ENCODE results near the gene SELENOT. TPM values are rescaled to one million over a fixed set of nuclear protein-coding genes. Genes with fewer than 3 reads are reported as not detected.

Gene SELENOT
- polyA plus RNA-seq, 1 of the 3 experiments (the other 2 are of a cell fraction): 143 TPM

DNA sequence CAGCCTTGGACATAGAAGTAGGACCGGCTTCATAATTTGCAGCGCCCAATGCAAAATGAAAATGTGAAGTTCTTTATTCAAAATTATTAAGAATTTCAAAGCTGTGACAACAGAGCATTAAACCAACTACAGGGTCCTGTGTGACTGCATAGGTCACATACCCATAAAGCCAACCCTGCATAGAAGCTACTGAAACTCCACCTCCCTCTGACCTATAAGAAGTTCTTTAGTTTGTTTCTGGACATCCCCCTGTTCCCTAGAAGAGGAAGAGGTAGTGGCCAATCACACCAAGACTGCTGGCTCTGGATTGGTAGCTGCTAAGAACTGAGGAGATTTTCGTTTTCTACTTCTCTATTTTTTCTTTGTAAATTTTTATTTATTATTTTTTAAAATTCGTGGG is 9.0 kb upstream of the SELENOT start:
- Histone ChIP-seq H3K79me2 (ENCODE audit: insufficient read depth) (peaks cover 36% of the 10 kb centered on the region), H3K4me2 (no peak overlapping the region), H3K36me3 (replicated peaks in 1 of 2; ENCODE audit: control insufficient read depth in 1 of 2, insufficient read depth in 2 of 2, low read length in 1 of 2) (peaks cover 0 to 3% of the 10 kb centered on the region in 2 experiments), H4K20me1 (ENCODE audit: insufficient read depth) (no peaks in the 10 kb centered on the region), H3K9ac (no peak overlapping the region), H3K27ac (ENCODE audit: low read depth in 2 of 2, low read length in 1 of 2) (no peak overlapping the region), H3K27me3 (ENCODE audit: insufficient read depth) (no peaks in the 10 kb centered on the region), H3K4me1 (ENCODE audit: control insufficient read depth in 1 of 2, insufficient read depth in 2 of 2, low read depth in 1 of 2, low read length in 1 of 2) (peaks cover 0 to 7% of the 10 kb centered on the region in 2 experiments; a peak in 2 of 4 replicates), H3K9me2 (no peaks in the 10 kb centered on the region), H2AFZ (ENCODE audit: low read depth) (no peak overlapping the region), H3K9me3 (no peaks in the 10 kb centered on the region), H3F3A (replicated peaks; ENCODE audit: insufficient read depth) (peaks cover 7% of the 10 kb centered on the region), H3K4me3 (ENCODE audit: low read depth in 2 of 2, low read length in 1 of 2) (no peak overlapping the region)
- TF ChIP-seq GABPA (IDR thresholded peaks at IDR 0.05; ENCODE audit: low read depth) (no peak), RAD21 (IDR thresholded peaks at IDR 0.05; ENCODE audit: low read length) (no peak), POLR2AphosphoS5 (IDR thresholded peaks at IDR 0.05; ENCODE audit: low read depth, low read length) (no peak), FOXJ3 (CRISPR knock-in tag; IDR thresholded peaks at IDR 0.05) (no peak), NFIC (IDR thresholded peaks at IDR 0.05; ENCODE audit: borderline replicate concordance) (no peak), SMC3 (IDR thresholded peaks at IDR 0.05; ENCODE audit: low read depth, low read length) (no peak), TAF1 (IDR thresholded peaks at IDR 0.05; ENCODE audit: borderline replicate concordance, low read depth, low read length) (no peak), ELF1 (IDR thresholded peaks at IDR 0.05) (no peak)
- TF ChIP-seq, protein P1, sequence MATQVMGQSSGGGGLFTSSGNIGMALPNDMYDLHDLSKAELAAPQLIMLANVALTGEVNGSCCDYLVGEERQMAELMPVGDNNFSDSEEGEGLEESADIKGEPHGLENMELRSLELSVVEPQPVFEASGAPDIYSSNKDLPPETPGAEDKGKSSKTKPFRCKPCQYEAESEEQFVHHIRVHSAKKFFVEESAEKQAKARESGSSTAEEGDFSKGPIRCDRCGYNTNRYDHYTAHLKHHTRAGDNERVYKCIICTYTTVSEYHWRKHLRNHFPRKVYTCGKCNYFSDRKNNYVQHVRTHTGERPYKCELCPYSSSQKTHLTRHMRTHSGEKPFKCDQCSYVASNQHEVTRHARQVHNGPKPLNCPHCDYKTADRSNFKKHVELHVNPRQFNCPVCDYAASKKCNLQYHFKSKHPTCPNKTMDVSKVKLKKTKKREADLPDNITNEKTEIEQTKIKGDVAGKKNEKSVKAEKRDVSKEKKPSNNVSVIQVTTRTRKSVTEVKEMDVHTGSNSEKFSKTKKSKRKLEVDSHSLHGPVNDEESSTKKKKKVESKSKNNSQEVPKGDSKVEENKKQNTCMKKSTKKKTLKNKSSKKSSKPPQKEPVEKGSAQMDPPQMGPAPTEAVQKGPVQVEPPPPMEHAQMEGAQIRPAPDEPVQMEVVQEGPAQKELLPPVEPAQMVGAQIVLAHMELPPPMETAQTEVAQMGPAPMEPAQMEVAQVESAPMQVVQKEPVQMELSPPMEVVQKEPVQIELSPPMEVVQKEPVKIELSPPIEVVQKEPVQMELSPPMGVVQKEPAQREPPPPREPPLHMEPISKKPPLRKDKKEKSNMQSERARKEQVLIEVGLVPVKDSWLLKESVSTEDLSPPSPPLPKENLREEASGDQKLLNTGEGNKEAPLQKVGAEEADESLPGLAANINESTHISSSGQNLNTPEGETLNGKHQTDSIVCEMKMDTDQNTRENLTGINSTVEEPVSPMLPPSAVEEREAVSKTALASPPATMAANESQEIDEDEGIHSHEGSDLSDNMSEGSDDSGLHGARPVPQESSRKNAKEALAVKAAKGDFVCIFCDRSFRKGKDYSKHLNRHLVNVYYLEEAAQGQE (IDR thresholded peaks at IDR 0.05; ENCODE audit: low read depth, low read length): no peak
- TF ChIP-seq, protein P2, sequence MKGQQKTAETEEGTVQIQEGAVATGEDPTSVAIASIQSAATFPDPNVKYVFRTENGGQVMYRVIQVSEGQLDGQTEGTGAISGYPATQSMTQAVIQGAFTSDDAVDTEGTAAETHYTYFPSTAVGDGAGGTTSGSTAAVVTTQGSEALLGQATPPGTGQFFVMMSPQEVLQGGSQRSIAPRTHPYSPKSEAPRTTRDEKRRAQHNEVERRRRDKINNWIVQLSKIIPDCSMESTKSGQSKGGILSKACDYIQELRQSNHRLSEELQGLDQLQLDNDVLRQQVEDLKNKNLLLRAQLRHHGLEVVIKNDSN (IDR thresholded peaks at IDR 0.05; ENCODE audit: borderline replicate concordance, low read depth): no peak
- TF ChIP-seq, protein P3, sequence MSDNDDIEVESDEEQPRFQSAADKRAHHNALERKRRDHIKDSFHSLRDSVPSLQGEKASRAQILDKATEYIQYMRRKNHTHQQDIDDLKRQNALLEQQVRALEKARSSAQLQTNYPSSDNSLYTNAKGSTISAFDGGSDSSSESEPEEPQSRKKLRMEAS (IDR thresholded peaks at IDR 0.05; ENCODE audit: low read depth): no peak
- DNase-seq: no peak
- 86% methylated on average over 4 of the region's 4 CpGs for WGBS (ENCODE audit: low lambda C conversion rate)
- ChIA-PET POLR2A (interaction anchor here (1.6 to 2.4 kb wide), 2 partner anchors 9 to 27 kb away, joined by 3 to 10 read pairs; partner anchors contain the start of gene SELENOT), CTCF (interaction anchor here (1.4 kb wide), 1 partner anchor 193 kb away, joined by 3 read pairs; no protein-coding TSS in a partner anchor)

DNA sequence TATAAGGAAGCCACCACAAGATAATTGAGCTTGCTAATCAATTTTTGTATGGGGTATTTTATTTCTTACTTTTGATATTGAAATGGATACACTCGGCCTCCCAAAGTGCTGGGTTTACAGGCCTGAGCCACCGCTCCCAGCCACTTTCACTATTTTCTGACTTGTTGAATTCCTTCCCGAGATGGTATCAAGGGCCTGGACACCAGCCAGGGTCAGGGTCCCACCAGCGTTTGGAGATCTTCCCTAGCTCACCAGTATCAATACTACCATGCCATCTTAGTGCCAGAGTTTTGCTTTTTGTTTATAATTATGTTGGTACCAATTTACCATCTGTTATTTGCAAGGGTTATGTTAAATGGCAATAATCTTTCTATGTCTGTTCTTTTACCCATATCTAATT is 5.5 kb upstream of the SELENOT start:
- H3K36me3 ChIP-seq (replicated peaks in 1 of 2; ENCODE audit: control insufficient read depth in 1 of 2, insufficient read depth in 2 of 2, low read length in 1 of 2): no peaks in the 10 kb centered on the region
- peaks cover 21% of the 10 kb centered on the region for H3F3A ChIP-seq (replicated peaks; ENCODE audit: insufficient read depth)
- H2AFZ ChIP-seq (ENCODE audit: low read depth): no peak overlapping the region
- ChIA-PET CTCF (no interaction called here), POLR2A (no interaction called here)
- no peak overlapping the region for H3K4me2 ChIP-seq
- H3K4me1 ChIP-seq (ENCODE audit: control insufficient read depth in 1 of 2, insufficient read depth in 2 of 2, low read depth in 1 of 2, low read length in 1 of 2): peaks cover 0 to 17% of the 10 kb centered on the region in 2 experiments; a peak in 3 of 4 replicates
- H3K9me2 ChIP-seq: no peaks in the 10 kb centered on the region
- no peak for DNase-seq
- peaks cover 44% of the 10 kb centered on the region for H3K79me2 ChIP-seq (ENCODE audit: insufficient read depth)
- no peak overlapping the region for H3K27ac ChIP-seq (ENCODE audit: low read depth in 2 of 2, low read length in 1 of 2)
- H4K20me1 ChIP-seq (ENCODE audit: insufficient read depth): no peaks in the 10 kb centered on the region
- WGBS (ENCODE audit: low lambda C conversion rate): 87% methylated on average over 4 of the region's 4 CpGs
- no peak overlapping the region for H3K9ac ChIP-seq
- no peak overlapping the region for H3K4me3 ChIP-seq (ENCODE audit: low read depth in 2 of 2, low read length in 1 of 2)
- no peaks in the 10 kb centered on the region for H3K9me3 ChIP-seq
- no peaks in the 10 kb centered on the region for H3K27me3 ChIP-seq (ENCODE audit: insufficient read depth)
- TF ChIP-seq EP300 (IDR thresholded peaks at IDR 0.05; ENCODE audit: borderline replicate concordance in 1 of 2, low read depth in 1 of 2, low read length in 1 of 2) (no peak), NFIC (IDR thresholded peaks at IDR 0.05; ENCODE audit: borderline replicate concordance) (no peak), FOSL2 (IDR thresholded peaks at IDR 0.05; ENCODE audit: borderline replicate concordance, low read depth) (no peak), EZH2phosphoT487 (IDR thresholded peaks at IDR 0.05; ENCODE audit: borderline replicate concordance, low read depth) (no peak), TCF12 (IDR thresholded peaks at IDR 0.05) (no peak), CHD2 (IDR thresholded peaks at IDR 0.05; ENCODE audit: low read length, partially characterized antibody) (no peak), GATA2 (CRISPR knock-in tag; IDR thresholded peaks at IDR 0.05) (no peak), MXI1 (IDR thresholded peaks at IDR 0.05; ENCODE audit: low read depth, low read length) (no peak), SMC3 (IDR thresholded peaks at IDR 0.05; ENCODE audit: low read depth, low read length) (no peak)
- TF ChIP-seq, protein P4, sequence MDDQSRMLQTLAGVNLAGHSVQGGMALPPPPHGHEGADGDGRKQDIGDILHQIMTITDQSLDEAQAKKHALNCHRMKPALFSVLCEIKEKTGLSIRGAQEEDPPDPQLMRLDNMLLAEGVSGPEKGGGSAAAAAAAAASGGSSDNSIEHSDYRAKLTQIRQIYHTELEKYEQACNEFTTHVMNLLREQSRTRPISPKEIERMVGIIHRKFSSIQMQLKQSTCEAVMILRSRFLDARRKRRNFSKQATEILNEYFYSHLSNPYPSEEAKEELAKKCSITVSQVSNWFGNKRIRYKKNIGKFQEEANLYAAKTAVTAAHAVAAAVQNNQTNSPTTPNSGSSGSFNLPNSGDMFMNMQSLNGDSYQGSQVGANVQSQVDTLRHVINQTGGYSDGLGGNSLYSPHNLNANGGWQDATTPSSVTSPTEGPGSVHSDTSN (IDR thresholded peaks at IDR 0.05): no peak
- TF ChIP-seq, protein P2 (IDR thresholded peaks at IDR 0.05; ENCODE audit: borderline replicate concordance, low read depth): no peak

Measured in SK-N-SH (cell line).